ENCODE results near the gene PCDH9. TPM values are rescaled to one million over a fixed set of nuclear protein-coding genes. Genes with fewer than 3 reads are reported as not detected.

PCDH9 gene
- total RNA-seq, 1 donor from 2014 or later: 3.7 TPM

DNA sequence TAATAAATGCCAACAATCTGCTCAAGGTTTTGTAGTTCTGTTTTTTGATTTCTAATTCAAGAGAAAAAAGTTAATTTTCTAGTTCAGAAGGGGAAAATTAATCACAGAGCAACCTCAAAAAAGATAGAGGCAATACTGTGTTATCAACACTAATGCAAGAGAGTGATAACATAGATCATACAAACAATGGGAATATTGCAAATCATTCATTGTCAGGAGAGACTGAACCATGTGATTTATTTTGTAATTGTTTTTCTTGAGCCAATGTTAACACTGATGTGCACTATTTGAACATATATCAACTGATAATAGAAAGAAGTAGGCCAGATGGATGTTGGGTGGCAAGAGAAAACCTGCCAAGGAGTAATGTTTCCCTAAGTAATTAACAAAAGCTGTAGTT, 19.9 kb downstream of the PCDH9 start:
- H3K36me3 ChIP-seq: no peaks in the 10 kb centered on the region
- no peaks in the 10 kb centered on the region for H3K9me3 ChIP-seq
- no peak for TF ChIP-seq POLR2AphosphoS5 (IDR thresholded peaks at IDR 0.05; ENCODE audit: insufficient read depth in 1 of 2, low read depth in 1 of 2)
- TF ChIP-seq CTCF (IDR thresholded peaks at IDR 0.05): no peak
- no peak for TF ChIP-seq POLR2A (IDR thresholded peaks at IDR 0.05)
- no peak overlapping the region for H3K27ac ChIP-seq
- no peaks in the 10 kb centered on the region for H3K4me1 ChIP-seq
- no peak for DNase-seq (ENCODE audit: extremely low spot score in 2 of 2)
- no peak overlapping the region for H3K4me3 ChIP-seq
- intact Hi-C loops (cut with DNase I): no loop called here
- no peaks in the 10 kb centered on the region for H3K27me3 ChIP-seq

DNA sequence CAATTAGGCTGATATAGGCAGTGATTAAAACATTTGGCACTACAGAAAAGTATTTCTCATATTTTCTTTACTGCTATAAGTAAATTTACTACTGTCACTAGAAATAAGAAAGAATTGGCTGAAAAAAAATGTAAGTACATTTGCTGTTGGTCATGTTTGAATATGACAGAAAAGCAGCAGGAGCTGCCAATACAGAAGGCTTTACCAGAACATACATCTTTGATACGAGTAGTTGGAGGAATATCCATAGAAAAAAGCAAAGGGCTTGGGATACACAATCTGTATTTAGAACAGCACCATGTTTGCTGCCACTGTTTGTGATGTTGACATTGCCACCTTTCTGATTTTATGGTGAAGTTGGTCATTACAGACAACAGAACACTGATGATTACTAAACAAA, 21.6 kb downstream of the PCDH9 start:
- no peak for DNase-seq (ENCODE audit: extremely low spot score in 2 of 2)
- intact Hi-C loops (cut with DNase I): no loop called here
- no peak for TF ChIP-seq POLR2AphosphoS5 (IDR thresholded peaks at IDR 0.05; ENCODE audit: insufficient read depth in 1 of 2, low read depth in 1 of 2)
- TF ChIP-seq CTCF (IDR thresholded peaks at IDR 0.05): no peak
- TF ChIP-seq POLR2A (IDR thresholded peaks at IDR 0.05): no peak

DNA sequence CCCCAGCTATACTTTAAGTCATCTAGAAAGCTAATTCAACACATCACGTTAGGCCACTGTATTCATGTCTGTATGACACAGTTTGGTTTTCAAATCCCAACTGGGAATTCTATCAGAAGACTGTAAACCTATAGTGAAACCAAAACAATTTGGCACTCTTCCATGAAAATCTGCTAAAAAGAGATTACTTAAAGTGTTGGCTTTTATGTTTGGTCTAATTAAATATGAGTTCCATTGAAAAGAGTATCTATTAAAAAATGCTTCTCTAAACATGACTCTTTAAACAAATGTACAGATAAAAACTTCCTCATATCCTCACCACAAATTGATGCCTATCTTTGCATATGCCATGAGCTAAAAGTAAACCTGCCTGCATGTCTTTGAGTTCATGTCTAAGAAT, 25.4 kb downstream of the PCDH9 start:
- Histone ChIP-seq H3K36me3 (no peaks in the 10 kb centered on the region), H3K4me3 (no peak overlapping the region), H3K27ac (no peak overlapping the region), H3K27me3 (no peaks in the 10 kb centered on the region), H3K4me1 (no peaks in the 10 kb centered on the region), H3K9me3 (no peaks in the 10 kb centered on the region)
- intact Hi-C loops (cut with DNase I): no loop called here
- no peak for DNase-seq (ENCODE audit: extremely low spot score in 2 of 2)
- TF ChIP-seq POLR2AphosphoS5 (IDR thresholded peaks at IDR 0.05; ENCODE audit: insufficient read depth in 1 of 2, low read depth in 1 of 2) (no peak), CTCF (IDR thresholded peaks at IDR 0.05) (no peak), POLR2A (IDR thresholded peaks at IDR 0.05) (no peak)

More for the DNA sequence above, 21.6 kb downstream of the PCDH9 start:
- H3K27ac ChIP-seq: no peak overlapping the region
- H3K36me3 ChIP-seq: no peaks in the 10 kb centered on the region
- H3K4me3 ChIP-seq: no peak overlapping the region
- no peaks in the 10 kb centered on the region for H3K27me3 ChIP-seq
- no peaks in the 10 kb centered on the region for H3K9me3 ChIP-seq
- no peaks in the 10 kb centered on the region for H3K4me1 ChIP-seq

DNA sequence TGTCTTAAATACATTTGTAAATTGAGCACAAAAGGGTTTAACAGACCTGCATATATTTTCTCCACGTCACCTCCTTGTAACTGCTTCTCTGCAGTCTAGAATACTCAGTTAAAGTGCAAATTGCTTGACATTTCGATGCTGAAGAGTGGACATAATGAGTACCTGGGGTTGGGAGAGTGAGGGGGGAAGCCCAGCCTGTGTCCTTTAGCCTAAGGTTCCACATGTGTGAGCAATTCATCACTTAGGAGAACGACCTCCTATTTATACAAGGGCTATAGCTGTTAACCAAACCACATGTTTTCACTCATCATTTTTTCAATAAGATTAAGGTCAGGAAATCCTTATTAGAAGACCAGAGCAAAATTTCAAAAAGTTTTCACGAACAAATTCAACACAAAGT, 29.5 kb downstream of the PCDH9 start:
- Histone ChIP-seq H3K9me3 (no peaks in the 10 kb centered on the region), H3K27ac (no peak overlapping the region), H3K36me3 (no peaks in the 10 kb centered on the region), H3K4me1 (no peaks in the 10 kb centered on the region), H3K4me3 (no peak overlapping the region), H3K27me3 (no peaks in the 10 kb centered on the region)
- no peak for TF ChIP-seq CTCF (IDR thresholded peaks at IDR 0.05)
- TF ChIP-seq POLR2A (IDR thresholded peaks at IDR 0.05): no peak
- TF ChIP-seq POLR2AphosphoS5 (IDR thresholded peaks at IDR 0.05; ENCODE audit: insufficient read depth in 1 of 2, low read depth in 1 of 2): no peak
- intact Hi-C loops (cut with DNase I): no loop called here
- no peak for DNase-seq (ENCODE audit: extremely low spot score in 2 of 2)

DNA sequence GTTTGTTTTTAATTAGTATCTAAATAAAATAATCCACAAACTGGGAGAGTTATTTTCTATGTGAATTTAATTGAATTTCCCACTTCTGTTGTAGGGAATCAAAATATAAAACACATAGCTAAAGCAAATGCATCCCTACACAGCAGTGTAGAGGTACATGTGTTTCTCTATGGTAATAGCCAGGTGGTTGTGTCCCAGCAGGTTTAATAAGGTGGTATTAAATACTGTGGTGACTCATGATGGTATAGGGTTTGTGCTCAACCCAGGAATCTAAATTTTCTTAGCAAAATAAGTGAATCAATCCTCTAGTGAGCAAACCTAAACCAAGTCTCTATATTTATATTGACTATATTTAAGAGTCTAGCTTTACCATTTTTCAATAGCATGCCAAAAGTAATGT, 30.0 kb downstream of the PCDH9 start:
- no peak overlapping the region for H3K27ac ChIP-seq
- no peak for DNase-seq (ENCODE audit: extremely low spot score in 2 of 2)
- no peaks in the 10 kb centered on the region for H3K36me3 ChIP-seq
- no peaks in the 10 kb centered on the region for H3K4me1 ChIP-seq
- H3K9me3 ChIP-seq: no peaks in the 10 kb centered on the region
- no peak for TF ChIP-seq CTCF (IDR thresholded peaks at IDR 0.05)
- no peak for TF ChIP-seq POLR2A (IDR thresholded peaks at IDR 0.05)
- TF ChIP-seq POLR2AphosphoS5 (IDR thresholded peaks at IDR 0.05; ENCODE audit: insufficient read depth in 1 of 2, low read depth in 1 of 2): no peak
- no peak overlapping the region for H3K4me3 ChIP-seq
- intact Hi-C loops (cut with DNase I): no loop called here
- H3K27me3 ChIP-seq: no peaks in the 10 kb centered on the region
